GM12865 (cell line): ENCODE data around the gene CAMK2N1.

Experiments
- DNase-seq: peaks from one replicate; pipeline ENCODE4 v3.0.0; 2010; ENCODE audit warnings: low read depth
- H3K4me3 ChIP-seq: 2 replicates; pipeline ENCODE4 v1.5.1; 2011; ENCODE audit warnings: mild to moderate bottlenecking, low read depth, low read length, control low read depth
- TF ChIP-seq, protein P1 (sequence below): IDR thresholded peaks from 2 replicates; pipeline ENCODE4 v1.5.1; 2011; ENCODE audit warnings: low read length, control low read depth, low read depth, inconsistent platforms; ENCODE audit not compliant: insufficient read depth; ENCODE audit errors: missing control alignments

CAMK2N1 gene

DNA sequence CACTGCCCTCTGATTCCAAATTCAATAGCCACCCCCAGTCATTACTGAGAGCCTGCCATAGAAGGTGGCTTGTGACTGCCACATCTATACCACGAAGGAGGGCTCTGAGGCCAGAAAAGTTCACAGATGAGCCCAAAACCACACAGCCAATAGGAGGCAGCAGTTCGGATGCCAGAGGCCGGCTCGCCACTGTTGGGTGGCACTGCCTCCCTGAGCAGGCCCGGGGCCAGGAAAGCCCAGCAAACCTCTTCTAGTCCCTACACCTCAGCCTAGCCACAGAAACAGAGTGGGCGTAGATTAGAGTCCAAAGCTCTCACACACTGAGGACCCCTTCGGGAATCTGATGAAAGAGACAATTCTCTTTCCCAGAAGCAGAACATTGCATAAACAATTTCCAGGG is 5.9 kb upstream of the CAMK2N1 start:
- TF ChIP-seq, protein P1, sequence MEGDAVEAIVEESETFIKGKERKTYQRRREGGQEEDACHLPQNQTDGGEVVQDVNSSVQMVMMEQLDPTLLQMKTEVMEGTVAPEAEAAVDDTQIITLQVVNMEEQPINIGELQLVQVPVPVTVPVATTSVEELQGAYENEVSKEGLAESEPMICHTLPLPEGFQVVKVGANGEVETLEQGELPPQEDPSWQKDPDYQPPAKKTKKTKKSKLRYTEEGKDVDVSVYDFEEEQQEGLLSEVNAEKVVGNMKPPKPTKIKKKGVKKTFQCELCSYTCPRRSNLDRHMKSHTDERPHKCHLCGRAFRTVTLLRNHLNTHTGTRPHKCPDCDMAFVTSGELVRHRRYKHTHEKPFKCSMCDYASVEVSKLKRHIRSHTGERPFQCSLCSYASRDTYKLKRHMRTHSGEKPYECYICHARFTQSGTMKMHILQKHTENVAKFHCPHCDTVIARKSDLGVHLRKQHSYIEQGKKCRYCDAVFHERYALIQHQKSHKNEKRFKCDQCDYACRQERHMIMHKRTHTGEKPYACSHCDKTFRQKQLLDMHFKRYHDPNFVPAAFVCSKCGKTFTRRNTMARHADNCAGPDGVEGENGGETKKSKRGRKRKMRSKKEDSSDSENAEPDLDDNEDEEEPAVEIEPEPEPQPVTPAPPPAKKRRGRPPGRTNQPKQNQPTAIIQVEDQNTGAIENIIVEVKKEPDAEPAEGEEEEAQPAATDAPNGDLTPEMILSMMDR: no peak
- H3K4me3 ChIP-seq: no peak overlapping the region
- DNase-seq: no peak

DNA sequence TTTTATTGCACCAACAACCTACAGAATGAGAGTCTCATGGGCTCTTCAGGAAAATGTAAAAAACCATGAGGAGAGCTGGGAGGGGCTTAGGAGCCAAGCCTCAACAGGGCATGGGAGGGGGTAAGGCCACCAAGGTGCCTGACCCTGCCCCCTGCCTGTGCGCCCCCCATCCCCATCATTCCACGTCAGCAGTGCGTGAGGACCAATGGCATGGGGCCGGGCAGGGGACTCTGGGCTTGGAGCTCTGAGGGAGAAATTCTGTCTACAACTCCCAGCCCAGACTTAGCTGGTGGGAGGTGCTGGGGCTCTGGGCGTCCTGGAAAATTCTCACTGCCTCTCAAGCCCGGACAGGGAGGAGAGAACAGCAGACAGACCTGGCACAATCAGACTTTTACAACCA is 5.2 kb upstream of the CAMK2N1 start:
- TF ChIP-seq, protein P1: no peak
- no peak overlapping the region for H3K4me3 ChIP-seq
- no peak for DNase-seq

DNA sequence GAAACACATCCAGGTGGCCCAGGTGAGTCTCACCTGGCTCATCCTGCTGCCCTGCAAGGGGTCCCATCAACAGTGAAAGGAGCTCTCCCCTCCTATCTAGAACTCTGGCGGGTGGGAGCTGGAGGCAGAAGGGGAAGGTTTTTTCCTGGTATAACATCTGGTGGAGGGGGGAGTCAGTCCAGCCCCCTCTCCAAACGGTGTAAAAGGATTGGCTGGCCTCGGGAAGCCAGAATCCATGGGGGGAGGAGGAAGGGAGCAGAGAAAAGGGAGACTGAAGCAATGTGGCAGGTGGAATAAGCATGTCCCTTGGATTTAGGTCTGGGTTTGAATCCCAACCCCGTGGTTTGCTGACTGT is 1.2 kb upstream of the CAMK2N1 start:
- no peak overlapping the region for H3K4me3 ChIP-seq
- TF ChIP-seq, protein P1: no peak
- DNase-seq: no peak

DNA sequence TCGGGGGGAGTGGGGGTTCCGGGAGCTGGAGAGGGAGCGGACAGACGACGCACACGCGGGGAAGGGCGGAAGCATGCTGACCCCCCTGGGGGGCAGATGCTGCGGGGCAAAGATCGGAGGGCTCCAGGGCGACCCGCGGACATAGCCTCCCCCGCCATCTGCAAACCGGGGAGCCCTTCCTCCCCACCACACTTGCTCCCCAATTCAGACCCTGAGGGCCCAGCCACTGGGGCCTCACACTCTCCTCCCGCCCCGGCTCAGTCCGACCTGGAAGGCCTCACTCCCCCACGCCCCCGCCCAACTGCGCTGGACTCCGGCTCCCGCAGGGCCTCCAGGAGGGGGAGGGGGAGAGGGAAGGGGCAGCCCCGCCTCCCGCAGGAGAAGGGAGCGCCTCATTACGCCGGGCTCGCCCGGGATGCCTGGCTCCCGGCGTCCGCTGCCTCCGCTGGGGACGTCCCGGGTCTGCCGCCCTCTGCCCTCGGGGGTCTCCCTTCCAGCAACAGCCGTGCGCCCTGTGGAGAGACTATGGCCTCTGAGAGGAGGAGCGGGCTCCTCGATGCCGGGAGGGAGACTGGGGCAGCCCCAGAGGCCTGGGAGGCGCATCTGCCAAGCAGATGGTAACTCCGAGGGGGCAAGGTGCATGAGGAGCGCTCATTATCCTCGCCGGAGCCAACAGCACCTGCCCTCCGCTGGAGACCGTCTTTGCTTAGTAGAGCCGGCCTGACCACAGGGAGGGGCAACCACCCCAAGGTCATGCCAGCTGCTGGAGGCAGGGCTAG is 636 bp upstream of the CAMK2N1 start:
- H3K4me3 ChIP-seq: no peak overlapping the region

DNA sequence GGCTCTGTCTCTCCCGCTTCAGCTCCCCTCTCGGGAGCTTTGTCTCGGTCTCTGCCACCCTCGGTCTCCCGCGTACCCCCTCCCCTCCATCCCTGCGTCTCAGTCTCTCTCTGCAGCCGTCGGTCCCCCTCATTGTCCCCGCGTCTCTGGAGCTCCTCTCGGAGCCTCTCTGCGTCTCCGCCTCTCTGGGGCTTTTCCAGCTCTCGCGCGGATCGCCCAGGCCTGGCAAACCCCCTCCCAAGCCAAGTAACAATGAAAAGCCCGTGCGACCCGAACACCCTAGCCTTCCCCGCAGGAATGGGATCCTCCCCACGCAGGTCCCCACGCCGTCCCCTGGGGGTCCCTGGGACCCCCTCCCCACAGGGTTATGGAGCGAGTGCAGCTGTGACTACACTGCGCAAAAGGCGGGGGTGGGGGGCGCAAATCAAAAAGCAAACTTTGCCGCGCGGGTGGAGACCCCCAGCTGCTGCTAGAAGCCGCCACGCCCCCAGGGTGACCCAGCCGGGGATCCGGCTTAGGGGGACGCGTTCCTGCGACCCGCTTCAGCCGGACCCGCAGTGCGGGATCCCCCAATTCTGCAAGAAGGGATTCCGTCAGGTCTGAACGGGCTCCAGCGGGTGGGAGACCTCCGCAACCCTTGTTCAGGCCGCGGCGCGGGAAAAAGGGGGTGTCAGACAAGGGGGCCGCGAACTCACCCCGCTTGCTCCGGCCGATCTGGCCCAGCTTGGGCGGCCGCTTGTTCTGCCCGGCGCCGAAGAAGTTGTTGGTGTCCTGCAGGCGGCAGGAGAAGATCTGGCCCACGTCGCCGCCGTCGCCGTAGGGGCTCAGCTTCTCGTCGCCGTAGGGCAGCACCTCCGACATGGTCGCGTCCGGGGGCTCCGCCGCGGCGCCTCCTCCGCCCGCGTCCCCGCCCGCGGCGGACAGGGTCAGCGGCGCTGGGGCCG is 1.2 kb downstream of the CAMK2N1 start:
- TF ChIP-seq, protein P1: no peak
- no peak overlapping the region for H3K4me3 ChIP-seq
- no peak for DNase-seq

More for the DNA sequence above, 636 bp upstream of the CAMK2N1 start:
- DNase-seq: no peak
- TF ChIP-seq, protein P1: no peak

DNA sequence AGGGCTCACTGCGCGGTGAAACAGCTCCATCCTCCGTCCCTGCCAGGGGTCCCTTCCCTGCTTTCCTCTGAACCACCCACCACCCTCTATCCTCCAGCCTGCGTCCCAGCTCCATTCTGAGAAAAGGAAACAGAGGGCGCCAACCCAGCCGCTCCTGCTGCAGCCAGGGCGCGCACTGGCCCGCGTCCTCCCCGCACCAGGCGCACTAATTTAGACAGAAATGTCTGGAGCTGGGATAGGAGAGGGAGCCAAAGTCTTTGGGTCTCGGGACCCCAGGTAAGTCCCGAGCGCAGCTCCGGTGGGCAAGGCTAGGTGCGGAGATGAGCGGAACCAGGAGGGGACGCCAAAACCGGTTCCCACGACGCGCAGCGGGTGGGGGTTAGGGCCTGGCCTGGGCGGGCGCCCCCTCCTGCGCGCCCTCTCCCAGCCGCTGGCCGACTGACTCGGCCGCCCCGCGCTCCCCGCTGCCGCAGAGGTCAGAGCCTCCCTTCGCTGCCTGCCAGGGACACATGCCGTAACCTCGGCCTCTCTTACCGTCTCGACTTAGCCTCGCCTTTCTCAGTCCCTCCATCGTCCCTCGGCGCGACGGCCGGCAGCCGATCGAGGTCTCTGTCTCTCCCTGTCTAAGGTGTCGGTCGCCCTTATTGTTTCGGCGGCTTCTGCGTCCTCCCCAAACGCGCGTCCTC is 2.0 kb downstream of the CAMK2N1 start:
- TF ChIP-seq, protein P1: no peak
- DNase-seq: no peak
- H3K4me3 ChIP-seq: no peak overlapping the region
